Omental fat pad (tissue), 4 donors: ENCODE results near the gene HOXC11. TPM values are rescaled to one million over a fixed set of nuclear protein-coding genes. Genes with fewer than 3 reads are reported as not detected.
A peak's percentile ranks its signal among the peaks of the same experiment; 100 is the strongest.

Experiments used
- ATAC-seq: fragments of 150-250 bp; one replicate; pipeline ENCODE4 v1.9.1; 2016; ENCODE audit warnings: mild to moderate bottlenecking, moderate library complexity; ENCODE audit not compliant: low FRiP score
- DNase-seq: peaks from one replicate; pipeline ENCODE4 v3.0.0-alpha.2; 2019; ENCODE audit warnings: low spot score
- total RNA-seq, 4 donors: library from RNA; depleted of rRNA; stranded (reverse); fragments of >200 nt; gene quantifications; one replicate each; pipeline ENCODE4 v1.1.0, GENCODE V29; 2016
- TF ChIP-seq, protein P1 (sequence below), 3 donors: fragments of 450-650 bp; IDR thresholded peaks; one replicate each; pipeline ENCODE4 v1.5.1; 2016 to 2017; ENCODE audit warnings: antibody characterized with exemption in 3 of 3, mild to moderate bottlenecking in 3 of 3, moderate library complexity in 2 of 3

The HOXC11 gene
- total RNA-seq, 4 donors from 2014 or later = not detected

DNA sequence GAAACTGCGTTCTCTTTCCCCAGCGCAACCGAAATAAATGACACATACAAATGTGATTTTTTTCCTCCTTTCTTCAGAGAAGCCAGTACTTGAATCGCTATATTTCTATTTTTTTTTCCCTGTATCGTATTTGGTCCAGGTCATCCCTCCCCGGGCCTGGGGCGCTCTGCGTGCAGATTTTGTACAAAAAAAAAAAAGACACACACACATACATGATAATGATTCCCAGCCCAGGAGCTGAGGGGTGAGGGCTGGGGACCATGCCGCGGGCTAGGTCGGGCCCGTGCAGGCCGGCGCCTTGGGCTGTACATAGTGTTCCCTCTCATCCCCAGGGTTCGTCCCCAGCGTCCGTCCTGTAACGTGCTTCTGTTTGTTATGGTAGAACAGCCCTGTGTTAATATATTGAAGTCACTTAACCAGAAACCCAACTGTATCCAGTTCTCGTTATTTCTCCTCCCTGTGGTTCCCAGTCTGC, 30.0 kb downstream of the HOXC11 start:
- DNase-seq = no peak
- no peak for ATAC-seq
- TF ChIP-seq, protein P1, sequence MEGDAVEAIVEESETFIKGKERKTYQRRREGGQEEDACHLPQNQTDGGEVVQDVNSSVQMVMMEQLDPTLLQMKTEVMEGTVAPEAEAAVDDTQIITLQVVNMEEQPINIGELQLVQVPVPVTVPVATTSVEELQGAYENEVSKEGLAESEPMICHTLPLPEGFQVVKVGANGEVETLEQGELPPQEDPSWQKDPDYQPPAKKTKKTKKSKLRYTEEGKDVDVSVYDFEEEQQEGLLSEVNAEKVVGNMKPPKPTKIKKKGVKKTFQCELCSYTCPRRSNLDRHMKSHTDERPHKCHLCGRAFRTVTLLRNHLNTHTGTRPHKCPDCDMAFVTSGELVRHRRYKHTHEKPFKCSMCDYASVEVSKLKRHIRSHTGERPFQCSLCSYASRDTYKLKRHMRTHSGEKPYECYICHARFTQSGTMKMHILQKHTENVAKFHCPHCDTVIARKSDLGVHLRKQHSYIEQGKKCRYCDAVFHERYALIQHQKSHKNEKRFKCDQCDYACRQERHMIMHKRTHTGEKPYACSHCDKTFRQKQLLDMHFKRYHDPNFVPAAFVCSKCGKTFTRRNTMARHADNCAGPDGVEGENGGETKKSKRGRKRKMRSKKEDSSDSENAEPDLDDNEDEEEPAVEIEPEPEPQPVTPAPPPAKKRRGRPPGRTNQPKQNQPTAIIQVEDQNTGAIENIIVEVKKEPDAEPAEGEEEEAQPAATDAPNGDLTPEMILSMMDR (IDR thresholded peaks at IDR 0.05) = no peak

DNA sequence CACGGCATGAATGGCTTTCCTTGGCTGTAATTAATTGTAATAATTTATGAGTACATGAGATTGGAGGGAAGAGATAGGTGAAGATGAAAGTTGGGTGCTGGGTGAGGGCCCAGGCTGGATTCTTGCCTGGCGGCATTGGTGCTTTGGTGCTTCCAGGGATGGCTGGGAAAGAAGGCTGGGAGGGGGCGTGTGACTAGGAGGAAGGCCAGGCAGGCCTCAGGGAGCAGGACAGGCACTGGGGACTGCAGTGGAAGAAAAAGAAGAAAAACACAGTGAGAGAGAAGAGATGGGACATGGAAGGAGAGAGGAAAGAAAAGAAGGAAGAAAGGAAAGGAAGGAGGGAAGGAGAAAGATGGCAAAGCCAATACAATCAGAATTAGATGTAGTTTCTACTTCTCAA, 30.7 kb downstream of the HOXC11 start:
- ATAC-seq = no peak
- DNase-seq = no peak
- TF ChIP-seq, protein P1 (IDR thresholded peaks at IDR 0.05) = no peak

DNA sequence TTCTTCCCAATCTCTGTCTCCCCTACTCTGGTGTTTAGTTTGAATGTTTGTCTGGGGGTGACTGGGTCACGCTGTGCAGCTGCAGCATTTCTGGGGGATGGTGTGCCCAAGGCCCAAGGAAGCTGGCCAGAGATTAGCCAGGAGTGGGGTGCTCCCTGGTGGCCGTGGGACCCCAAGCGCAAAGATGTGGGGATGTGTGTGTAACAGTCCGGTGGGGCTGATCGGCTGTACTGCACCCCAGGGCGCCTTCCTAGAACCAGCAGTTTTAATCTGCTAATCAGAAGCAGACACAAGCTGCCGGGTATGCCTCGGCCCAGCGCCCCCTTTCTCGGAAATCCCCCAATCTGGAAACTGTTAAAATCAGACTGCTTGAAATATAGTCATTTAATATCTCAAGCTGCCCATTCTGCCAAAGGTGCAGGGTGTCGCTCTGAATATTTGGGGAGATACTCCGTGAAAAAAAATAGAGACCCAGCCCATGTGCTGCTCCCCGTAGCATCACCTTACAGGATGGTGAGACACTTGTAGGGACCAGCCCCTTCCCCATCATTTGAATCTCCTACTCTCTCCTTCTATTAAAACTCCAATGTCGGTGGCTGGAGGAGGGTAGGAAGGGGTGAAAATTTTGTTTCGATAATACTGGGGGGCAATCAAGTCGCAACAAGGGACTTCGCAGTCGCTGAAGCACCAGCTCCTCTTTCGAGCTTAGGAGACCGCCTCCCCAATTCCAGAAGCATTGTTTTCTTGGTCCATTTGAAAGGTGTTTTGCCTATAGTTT, 31.3 kb downstream of the HOXC11 start:
- ATAC-seq = no peak
- no peak for DNase-seq
- TF ChIP-seq, protein P1 (IDR thresholded peaks at IDR 0.05) = no peak

DNA sequence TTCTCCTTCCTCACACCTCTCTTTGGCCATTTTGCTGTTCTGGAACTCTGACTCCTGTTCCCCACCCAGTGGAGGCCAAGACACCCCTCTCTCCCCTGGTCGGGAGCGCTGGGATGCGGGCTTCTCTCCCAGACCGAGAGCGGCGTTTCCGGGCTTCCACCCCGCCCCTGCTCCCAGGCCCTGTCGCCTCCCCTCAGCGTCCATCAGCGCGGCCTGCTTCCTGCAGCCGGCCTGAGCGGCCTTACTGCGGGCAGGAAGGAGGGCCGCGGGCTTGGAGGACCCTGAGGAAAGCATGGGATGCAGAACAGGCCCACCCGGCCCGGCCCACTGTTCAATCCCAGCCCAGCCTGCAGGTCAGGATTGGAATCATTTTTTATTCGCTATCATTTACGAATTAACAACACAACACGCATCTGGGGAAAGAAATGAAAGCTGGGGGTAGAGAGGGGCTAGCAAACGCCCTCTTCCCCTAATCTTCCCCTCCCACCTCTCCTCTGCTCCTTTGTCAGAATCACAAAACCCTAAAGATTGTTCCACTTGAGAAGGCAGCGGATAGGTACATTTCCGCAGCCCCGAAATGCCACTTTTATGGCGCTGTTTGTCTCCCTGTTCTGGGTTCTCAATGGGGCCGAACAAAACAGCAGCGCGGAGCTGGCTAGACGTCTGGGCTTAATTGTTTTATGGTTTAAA, 32.1 kb downstream of the HOXC11 start:
- TF ChIP-seq, protein P1 (IDR thresholded peaks at IDR 0.05) = no peak
- no peak for DNase-seq
- ATAC-seq = no peak

DNA sequence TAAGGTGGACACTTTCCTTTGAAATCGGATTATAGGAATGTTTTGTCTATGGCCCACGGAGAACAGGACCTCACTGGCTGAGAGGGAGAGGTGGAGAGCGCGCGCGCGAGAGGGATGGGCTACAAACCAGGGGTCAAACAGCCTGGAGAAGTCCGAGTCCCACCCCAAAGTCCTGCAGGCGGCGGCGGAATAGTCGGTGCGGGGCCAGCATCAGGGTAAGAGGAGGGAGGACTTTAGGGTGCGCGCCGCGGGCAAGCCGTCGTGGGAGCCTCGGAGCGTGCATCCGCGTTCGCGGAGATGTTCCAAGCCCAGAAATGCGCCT, 32.6 kb downstream of the HOXC11 start:
- DNase-seq = no peak
- TF ChIP-seq, protein P1 (IDR thresholded peaks at IDR 0.05) = no peak
- no peak for ATAC-seq

DNA sequence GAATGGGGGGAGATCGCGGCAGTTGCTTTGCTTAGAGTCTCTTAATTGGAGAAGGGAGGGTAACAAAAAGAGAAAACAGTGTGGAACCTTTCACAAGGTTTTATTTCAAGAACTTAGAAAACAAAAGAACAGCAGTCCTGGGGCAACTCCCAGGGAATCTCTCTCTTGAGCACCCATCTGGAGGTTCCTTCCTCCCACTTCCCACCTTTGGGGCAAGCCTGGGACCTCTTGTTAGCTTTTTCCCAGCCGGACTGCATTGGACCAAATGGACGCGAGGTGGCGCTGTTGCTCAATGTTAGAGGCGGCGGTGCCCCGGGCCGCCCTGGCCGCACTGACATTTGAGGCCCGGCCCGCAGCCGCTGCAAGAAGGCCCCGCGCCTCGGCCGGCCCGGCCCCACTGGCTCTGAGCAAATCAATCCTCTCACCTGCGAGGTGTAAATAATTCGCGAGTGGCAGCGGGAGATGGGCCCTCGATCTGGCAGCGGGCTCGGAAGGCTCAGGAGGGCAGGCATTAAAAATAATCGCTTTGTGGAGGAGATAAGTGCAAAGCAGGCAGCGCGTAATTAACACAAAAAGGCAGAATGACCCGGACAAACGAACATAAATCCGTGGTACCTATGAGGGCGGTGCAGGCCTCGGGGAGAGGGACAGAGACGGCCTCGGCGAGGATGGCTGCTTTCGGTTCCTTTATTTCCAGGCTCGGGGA, 33.1 kb downstream of the HOXC11 start:
- TF ChIP-seq, protein P1 (IDR thresholded peaks at IDR 0.05) = peak in 2 of 3 donors; percentile 46 to 85
- ATAC-seq (peak; percentile 37), DNase-seq (peak; percentile 92)
